Right lobe of liver (tissue), 4 donors: ENCODE data around the gene NEIL3.

Experiments used
- POLR2A ChIP-seq: fragments of 450-650 bp; IDR thresholded peaks from one replicate; pipeline ENCODE4 v1.6.1; 2017; ENCODE audit warnings: antibody characterized with exemption, mild to moderate bottlenecking
- TF ChIP-seq, protein P1 (sequence below), 4 donors: fragments of 200-600 bp in 3 of 4; fragments of 450-650 bp in 1 of 4; IDR thresholded peaks; one replicate each; pipeline versions ENCODE4 v1.5.1 to v1.8.0; 2016 to 2022; ENCODE audit warnings: antibody characterized with exemption in 4 of 4, mild to moderate bottlenecking in 2 of 4
- donor health status: DM: no; HTN: no; CAD: no.
- donor health status: DM: no; HTN: no; CAD: no.
- donor health status: DM: no; HTN: yes; CAD: no.

DNA sequence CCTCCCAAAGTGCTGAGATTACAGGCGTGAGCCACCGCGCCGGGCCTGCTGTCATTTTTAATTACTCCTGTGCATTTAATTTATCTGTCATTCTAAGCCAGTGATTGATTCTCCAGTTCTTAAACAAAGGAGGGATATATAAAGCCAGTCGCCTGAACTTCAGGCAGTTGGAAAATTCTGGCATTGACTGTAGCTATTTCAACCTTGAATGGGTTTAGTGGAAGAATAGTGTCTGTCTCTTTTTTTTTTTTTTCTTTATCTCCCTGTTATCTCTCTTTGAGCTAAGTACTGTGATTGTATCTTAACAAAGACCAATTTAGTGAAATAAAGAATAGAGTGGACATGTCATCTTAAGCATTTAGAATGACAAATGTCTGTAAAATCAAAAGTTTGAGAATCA is 11.0 kb downstream of the NEIL3 start:
- TF ChIP-seq, protein P1, sequence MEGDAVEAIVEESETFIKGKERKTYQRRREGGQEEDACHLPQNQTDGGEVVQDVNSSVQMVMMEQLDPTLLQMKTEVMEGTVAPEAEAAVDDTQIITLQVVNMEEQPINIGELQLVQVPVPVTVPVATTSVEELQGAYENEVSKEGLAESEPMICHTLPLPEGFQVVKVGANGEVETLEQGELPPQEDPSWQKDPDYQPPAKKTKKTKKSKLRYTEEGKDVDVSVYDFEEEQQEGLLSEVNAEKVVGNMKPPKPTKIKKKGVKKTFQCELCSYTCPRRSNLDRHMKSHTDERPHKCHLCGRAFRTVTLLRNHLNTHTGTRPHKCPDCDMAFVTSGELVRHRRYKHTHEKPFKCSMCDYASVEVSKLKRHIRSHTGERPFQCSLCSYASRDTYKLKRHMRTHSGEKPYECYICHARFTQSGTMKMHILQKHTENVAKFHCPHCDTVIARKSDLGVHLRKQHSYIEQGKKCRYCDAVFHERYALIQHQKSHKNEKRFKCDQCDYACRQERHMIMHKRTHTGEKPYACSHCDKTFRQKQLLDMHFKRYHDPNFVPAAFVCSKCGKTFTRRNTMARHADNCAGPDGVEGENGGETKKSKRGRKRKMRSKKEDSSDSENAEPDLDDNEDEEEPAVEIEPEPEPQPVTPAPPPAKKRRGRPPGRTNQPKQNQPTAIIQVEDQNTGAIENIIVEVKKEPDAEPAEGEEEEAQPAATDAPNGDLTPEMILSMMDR (IDR thresholded peaks at IDR 0.05): no peak
- no peak for TF ChIP-seq POLR2A
